IMR-90 (cell line): Measurements from ENCODE around the gene MAGOH. TPM values are rescaled to one million over a fixed set of nuclear protein-coding genes. Genes with fewer than 3 reads are reported as not detected.

Source experiments
- ATAC-seq: fragments of 200-7000 bp; cut with Tn5 transposase; 2 replicates; pipeline ENCODE4 v1.9.1; 2020; ENCODE audit warnings: low read depth, mild to moderate bottlenecking, moderate library complexity
- BruUV-seq: library from RNA; stranded (reverse); fragments of 400-500 nt; replicated peaks from 2 replicates; lab custom pipeline; 2021; lab: Mats Ljungman, UMichigan
- CTCF ChIA-PET: fragments of 300-600 bp; formaldehyde crosslinking; extraction: SDS; loops from one replicate; lab custom pipeline; 2021; ENCODE audit warnings: antibody characterized with exemption; lab: Yijun Ruan, JAX
- POLR2A ChIA-PET: fragments of 300-600 bp; sonication (Branson Sonifier 250); formaldehyde crosslinking; loops from one replicate; lab custom pipeline; 2022; ENCODE audit warnings: antibody characterized with exemption; ENCODE audit not compliant: unreplicated experiment; lab: Charles Lee
- DNase-seq: peaks from one replicate; pipeline ENCODE4 v3.0.0; 2013
- H2AFZ ChIP-seq: replicated peaks from 2 replicates; pipeline ENCODE3; 2013; ENCODE audit warnings: low read length, mild to moderate bottlenecking; ENCODE audit not compliant: poor library complexity
- H2AK5ac ChIP-seq: 2 replicates; pipeline ENCODE4 v1.6.1; 2013; ENCODE audit warnings: low read depth, low read length, inconsistent platforms
- H2AK9ac ChIP-seq: replicated peaks from 2 replicates; pipeline ENCODE3; 2013; ENCODE audit warnings: mild to moderate bottlenecking, low read depth, low read length, moderate library complexity; ENCODE audit not compliant: poor library complexity
- H2BK120ac ChIP-seq: 2 replicates; pipeline ENCODE4 v1.6.1; 2013; ENCODE audit warnings: low read depth, low read length, inconsistent platforms
- H2BK15ac ChIP-seq: 3 replicates; pipeline ENCODE4 v1.6.1; 2013; ENCODE audit warnings: low read depth, low read length, inconsistent platforms
- H2BK20ac ChIP-seq: 2 replicates; pipeline ENCODE4 v1.6.1; 2013; ENCODE audit warnings: low read depth, mild to moderate bottlenecking, inconsistent platforms, low read length, moderate library complexity
- H2BK5ac ChIP-seq: 2 replicates; pipeline ENCODE4 v1.6.1; 2013; ENCODE audit warnings: mild to moderate bottlenecking, low read depth, low read length, inconsistent platforms; ENCODE audit not compliant: poor library complexity, severe bottlenecking
- H3K14ac ChIP-seq: replicated peaks from 2 replicates; pipeline ENCODE4 v1.6.1; 2013; ENCODE audit warnings: low read depth, low read length, inconsistent platforms
- H3K18ac ChIP-seq: 2 replicates; pipeline ENCODE4 v1.6.1; 2013; ENCODE audit warnings: low read depth, low read length, control low read depth
- H3K23ac ChIP-seq: 2 replicates; pipeline ENCODE4 v1.6.1; 2013; ENCODE audit warnings: low read depth, low read length, inconsistent platforms
- H3K27ac ChIP-seq: 2 replicates; pipeline ENCODE4 v1.5.1; 2013; ENCODE audit warnings: mild to moderate bottlenecking, control low read depth, low read length; ENCODE audit not compliant: insufficient read depth
- H3K27me3 ChIP-seq: 2 replicates; pipeline ENCODE4 v1.6.1; 2013; ENCODE audit warnings: low read length; ENCODE audit not compliant: control insufficient read depth, insufficient read depth
- H3K36me3 ChIP-seq: 2 replicates; pipeline ENCODE4 v1.6.1; 2013; ENCODE audit warnings: low read length, mixed read lengths; ENCODE audit not compliant: control insufficient read depth, insufficient read depth
- H3K4ac ChIP-seq: 2 replicates; pipeline ENCODE4 v1.6.1; 2013; ENCODE audit warnings: low read depth, low read length, inconsistent platforms
- H3K4me1 ChIP-seq: 2 replicates; pipeline ENCODE4 v1.6.1; 2013; ENCODE audit warnings: low read length, mixed read lengths; ENCODE audit not compliant: control insufficient read depth, insufficient read depth
- H3K4me2 ChIP-seq: 2 replicates; pipeline ENCODE4 v1.6.1; 2013; ENCODE audit warnings: low read depth, mild to moderate bottlenecking, control low read depth, low read length, moderate library complexity
- H3K4me3 ChIP-seq: 2 replicates; pipeline ENCODE4 v1.5.1; 2013; ENCODE audit warnings: low read depth, mild to moderate bottlenecking, control low read depth, low read length, moderate library complexity; ENCODE audit not compliant: insufficient read depth
- H3K56ac ChIP-seq: 2 replicates; pipeline ENCODE4 v1.6.1; 2013; ENCODE audit warnings: low read length, inconsistent platforms; ENCODE audit not compliant: insufficient read depth; ENCODE audit errors: extremely low read depth
- H3K79me1 ChIP-seq, 2 experiments: 2 replicates each; pipeline ENCODE4 v1.6.1; 2013; ENCODE audit warnings: low read length in 2 of 2, inconsistent platforms in 1 of 2, low read depth in 1 of 2
- H3K9ac ChIP-seq: 2 replicates; pipeline ENCODE4 v1.6.1; 2013; ENCODE audit warnings: low read depth, low read length, control low read depth
- H3K9me1 ChIP-seq: 2 replicates; pipeline ENCODE4 v1.6.1; 2013; ENCODE audit warnings: low read length, inconsistent platforms; ENCODE audit not compliant: insufficient read depth
- H3K9me3 ChIP-seq: 2 replicates; pipeline ENCODE4 v1.6.1; 2013; ENCODE audit warnings: low read length; ENCODE audit not compliant: control insufficient read depth, insufficient read depth
- H4K20me1 ChIP-seq: 2 replicates; pipeline ENCODE4 v1.6.1; 2013; ENCODE audit warnings: low read length, inconsistent platforms; ENCODE audit not compliant: insufficient read depth
- H4K5ac ChIP-seq: 2 replicates; pipeline ENCODE4 v1.6.1; 2013; ENCODE audit warnings: mild to moderate bottlenecking, low read depth, low read length, control low read depth
- H4K8ac ChIP-seq, 2 experiments: 2 replicates each; pipeline ENCODE4 v1.6.1; 2013; ENCODE audit warnings: low read depth in 2 of 2, low read length in 2 of 2, control low read depth in 1 of 2, inconsistent platforms in 1 of 2
- H4K91ac ChIP-seq: 2 replicates; pipeline ENCODE4 v1.6.1; 2013; ENCODE audit warnings: low read depth, low read length, inconsistent platforms; ENCODE audit not compliant: insufficient read depth
- CEBPB ChIP-seq: IDR thresholded peaks from 2 replicates; pipeline ENCODE4 v1.6.1; 2012; ENCODE audit warnings: low read depth, low read length, improper control_type of control experiment
- CHD1 ChIP-seq: IDR thresholded peaks from 2 replicates; pipeline ENCODE4 v1.6.1; 2012; ENCODE audit warnings: low read depth, low read length, improper control_type of control experiment
- RAD21 ChIP-seq: IDR thresholded peaks from 2 replicates; pipeline ENCODE4 v1.6.1; 2012; ENCODE audit warnings: low read length, improper control_type of control experiment
- WGBS, 2 experiments: methylation state at CpG; one replicate each; pipeline versions ENCODE4 v1.1.5 to v1.1.7; 2013; ENCODE audit warnings: missing lambda C conversion rate in 2 of 2; ENCODE audit not compliant: insufficient read length in 1 of 2; ENCODE audit errors: extremely low coverage in 2 of 2; 5-methylcytosine and 5-hydroxymethylcytosine counted together
- dilution Hi-C: fragments of 300-500 bp; cut with HindIII; formaldehyde crosslinking; loops from one replicate; pipeline ENCODE4 v1.14.3; 2018; ENCODE audit warnings: low sequenced_read_pairs; ENCODE audit not compliant: unreplicated experiment
- in situ Hi-C: fragments of 300-500 bp; cut with MboI; formaldehyde crosslinking; loops from 3 replicates; pipeline ENCODE4 v1.14.3; 2019; ENCODE audit warnings: low sequenced_read_pairs, inconsistent platforms, mixed read lengths
- intact Hi-C: fragments of 100-400 bp; cut with micrococcal nuclease; formaldehyde crosslinking; loops from 2 replicates; pipeline ENCODE4 v1.10.0; 2022
- polyA plus RNA-seq, 3 experiments: library from polyadenylated mRNA; depleted of rRNA; stranded (reverse); fragments of >200 nt; gene quantifications; 2 replicates each; pipeline ENCODE4 v1.2.3, GENCODE V29; 2012; ENCODE audit warnings: low replicate concordance in 1 of 3
- total RNA-seq: library from RNA; depleted of rRNA; stranded (reverse); fragments of >200 nt; gene quantifications from 2 replicates; pipeline ENCODE4 v1.2.3, GENCODE V29; 2012
- TF ChIP-seq, protein P1 (sequence below): fragments of 150-350 bp; IDR thresholded peaks from 2 replicates; pipeline ENCODE4 v1.6.1; 2017; ENCODE audit warnings: mild to moderate bottlenecking, antibody characterized with exemption, low read length, low read depth

Gene MAGOH
- total and polyA plus RNA-seq, 2 of the 4 experiments (the other 2 are of a cell fraction): 3.8 to 26.3 TPM

- no peak overlapping the region for H3K4me3 ChIP-seq
- intact Hi-C loops (no loop called here), in situ Hi-C loops (loop anchor here (5.0 kb wide), 2 partner anchors 115 to 195 kb away; no protein-coding TSS in a partner anchor), dilution Hi-C loops (no loop called here)
- H3K4ac ChIP-seq: no peak overlapping the region
- H3K27ac ChIP-seq: no peak overlapping the region
- BruUV-seq: no TSS peak
- H2AK9ac ChIP-seq: no peak overlapping the region
- H3K4me2 ChIP-seq: no peak overlapping the region
- ChIA-PET CTCF (no interaction called here), POLR2A (no interaction called here)
- H2BK120ac ChIP-seq: no peak overlapping the region
- H3K56ac ChIP-seq: no peak overlapping the region
- TF ChIP-seq CEBPB: no peak
- TF ChIP-seq, protein P1, sequence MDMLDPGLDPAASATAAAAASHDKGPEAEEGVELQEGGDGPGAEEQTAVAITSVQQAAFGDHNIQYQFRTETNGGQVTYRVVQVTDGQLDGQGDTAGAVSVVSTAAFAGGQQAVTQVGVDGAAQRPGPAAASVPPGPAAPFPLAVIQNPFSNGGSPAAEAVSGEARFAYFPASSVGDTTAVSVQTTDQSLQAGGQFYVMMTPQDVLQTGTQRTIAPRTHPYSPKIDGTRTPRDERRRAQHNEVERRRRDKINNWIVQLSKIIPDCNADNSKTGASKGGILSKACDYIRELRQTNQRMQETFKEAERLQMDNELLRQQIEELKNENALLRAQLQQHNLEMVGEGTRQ: no peak
- TF ChIP-seq RAD21: no peak
- TF ChIP-seq CHD1: no peak
- H3K9me3 ChIP-seq: no peaks in the 10 kb centered on the region
- no peaks in the 10 kb centered on the region for H3K9me1 ChIP-seq
- no peak overlapping the region for H3K23ac ChIP-seq
- H3K36me3 ChIP-seq: no peaks in the 10 kb centered on the region
- no peak overlapping the region for H3K14ac ChIP-seq
- H3K9ac ChIP-seq: no peak overlapping the region
- no peaks in the 10 kb centered on the region for H3K4me1 ChIP-seq
- H4K91ac ChIP-seq: no peak overlapping the region
- H4K20me1 ChIP-seq: no peaks in the 10 kb centered on the region
- no peak overlapping the region for H2AK5ac ChIP-seq
- H3K79me1 ChIP-seq: no peaks in the 10 kb centered on the region
- no peak overlapping the region for H3K18ac ChIP-seq
- no peak overlapping the region for H4K8ac ChIP-seq
- ATAC-seq (no peak), DNase-seq (no peak)
- no peaks in the 10 kb centered on the region for H3K27me3 ChIP-seq
- H2BK15ac ChIP-seq: no peak overlapping the region
- H2AFZ ChIP-seq: no peak overlapping the region
- no peak overlapping the region for H2BK5ac ChIP-seq
- WGBS, 2 experiments: 96% methylated on average over 5 of the region's 5 CpGs; no CpG with 5 or more reads in 1 of the 2 experiments
- no peak overlapping the region for H2BK20ac ChIP-seq
- no peak overlapping the region for H4K5ac ChIP-seq
Measured at GRCh38 chr1:53277326-53277725, 39.0 kb upstream of the MAGOH start.
